Mesendoderm (in vitro differentiated cells): Measurements from ENCODE around the gene AMMECR1.

Experiments
- DNase-seq: peaks from one replicate; pipeline ENCODE4 v3.0.0; 2013
- H2AK5ac ChIP-seq: 2 replicates; pipeline ENCODE4 v1.6.1; 2013; ENCODE audit warnings: low read length, inconsistent platforms
- H2BK120ac ChIP-seq: 2 replicates; pipeline ENCODE4 v1.6.1; 2013; ENCODE audit warnings: low read depth, mild to moderate bottlenecking, low read length, moderate library complexity, mixed read lengths
- H2BK15ac ChIP-seq: replicated peaks from 2 replicates; pipeline ENCODE4 v1.6.1; 2013; ENCODE audit warnings: low read depth, mild to moderate bottlenecking, moderate library complexity
- H2BK5ac ChIP-seq: 2 replicates; pipeline ENCODE4 v1.6.1; 2013; ENCODE audit warnings: low read length, inconsistent platforms
- H3K18ac ChIP-seq: 2 replicates; pipeline ENCODE4 v1.6.1; 2013; ENCODE audit warnings: mild to moderate bottlenecking, low read length, mixed read lengths
- H3K23ac ChIP-seq: one replicate; pipeline ENCODE4 v1.6.1; 2013; ENCODE audit warnings: low read length
- H3K27ac ChIP-seq: 2 replicates; pipeline ENCODE4 v1.5.1; 2013; ENCODE audit warnings: low read depth, mild to moderate bottlenecking, inconsistent platforms, low read length, moderate library complexity
- H3K27me3 ChIP-seq: 2 replicates; pipeline ENCODE4 v1.6.1; 2013; ENCODE audit warnings: low read length, control low read depth, mild to moderate bottlenecking, inconsistent platforms; ENCODE audit not compliant: insufficient read depth, poor library complexity
- H3K36me3 ChIP-seq: 2 replicates; pipeline ENCODE4 v1.6.1; 2013; ENCODE audit warnings: low read length, inconsistent platforms; ENCODE audit not compliant: control insufficient read depth, insufficient read depth
- H3K4ac ChIP-seq: one replicate; pipeline ENCODE4 v1.6.1; 2013; ENCODE audit warnings: low read depth, mild to moderate bottlenecking, low read length, moderate library complexity
- H3K4me1 ChIP-seq: 2 replicates; pipeline ENCODE4 v1.6.1; 2013; ENCODE audit warnings: low read depth, low read length, inconsistent platforms; ENCODE audit not compliant: control insufficient read depth
- H3K4me2 ChIP-seq: 2 replicates; pipeline ENCODE4 v1.6.1; 2013; ENCODE audit warnings: low read length
- H3K4me3 ChIP-seq: 2 replicates; pipeline ENCODE4 v1.5.1; 2013; ENCODE audit warnings: mild to moderate bottlenecking, low read length
- H3K56ac ChIP-seq: one replicate; pipeline ENCODE4 v1.6.1; 2013; ENCODE audit warnings: low read length
- H3K79me1 ChIP-seq: 2 replicates; pipeline ENCODE4 v1.6.1; 2013; ENCODE audit warnings: low read length, inconsistent platforms
- H3K79me2 ChIP-seq: 2 replicates; pipeline ENCODE4 v1.6.1; 2013; ENCODE audit warnings: mild to moderate bottlenecking, low read length; ENCODE audit not compliant: control insufficient read depth, insufficient read depth
- H3K9ac ChIP-seq: 2 replicates; pipeline ENCODE4 v1.6.1; 2013; ENCODE audit warnings: low read length, inconsistent platforms
- H4K5ac ChIP-seq: one replicate; pipeline ENCODE4 v1.6.1; 2013; ENCODE audit warnings: low read length
- H4K8ac ChIP-seq: one replicate; pipeline ENCODE4 v1.6.1; 2013; ENCODE audit warnings: low read depth, mild to moderate bottlenecking, control low read depth, low read length, moderate library complexity
- WGBS: extraction: QIAGEN DNeasy Blood & Tissue Kit; methylation state at CpG from one replicate; pipeline ENCODE4 v1.1.7; 2013; ENCODE audit warnings: low lambda C conversion rate, missing lambda C conversion rate; ENCODE audit not compliant: insufficient coverage; ENCODE audit errors: extremely low coverage; 5-methylcytosine and 5-hydroxymethylcytosine counted together

AMMECR1 gene

DNA sequence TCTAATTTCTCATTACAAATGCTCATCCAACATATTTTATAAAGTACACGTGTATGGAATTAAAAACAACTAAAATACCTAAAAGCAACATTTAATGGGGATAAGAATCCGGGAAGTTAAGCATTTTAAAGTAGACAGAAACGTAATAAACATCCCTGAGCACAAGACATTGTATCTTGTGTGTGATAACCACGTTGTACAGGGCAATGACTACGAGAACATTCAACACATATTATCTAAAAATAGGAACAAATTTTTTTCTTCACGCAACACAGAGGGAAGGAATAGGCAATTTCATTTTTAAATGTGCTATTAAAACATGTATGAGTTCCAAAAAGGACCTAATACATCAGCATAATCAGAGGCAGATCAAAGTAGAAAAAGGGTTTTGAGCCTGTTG lies 49.5 kb downstream of the AMMECR1 start:
- Histone ChIP-seq H2BK120ac (no peak overlapping the region), H3K27me3 (no peaks in the 10 kb centered on the region), H3K79me1 (no peaks in the 10 kb centered on the region), H3K4me2 (no peak overlapping the region), H3K23ac (no peak overlapping the region), H3K18ac (no peak overlapping the region), H3K36me3 (no peaks in the 10 kb centered on the region), H4K8ac (no peak overlapping the region), H3K79me2 (no peaks in the 10 kb centered on the region), H3K4ac (no peak overlapping the region), H3K4me3 (no peak overlapping the region), H2BK15ac (no peak overlapping the region), H2AK5ac (no peak overlapping the region), H4K5ac (no peak overlapping the region), H2BK5ac (no peak overlapping the region), H3K56ac (no peak overlapping the region), H3K9ac (no peak overlapping the region), H3K4me1 (no peaks in the 10 kb centered on the region), H3K27ac (no peak overlapping the region)
- no peak for DNase-seq
- no CpG with 5 or more reads among the region's 6 CpGs for WGBS

DNA sequence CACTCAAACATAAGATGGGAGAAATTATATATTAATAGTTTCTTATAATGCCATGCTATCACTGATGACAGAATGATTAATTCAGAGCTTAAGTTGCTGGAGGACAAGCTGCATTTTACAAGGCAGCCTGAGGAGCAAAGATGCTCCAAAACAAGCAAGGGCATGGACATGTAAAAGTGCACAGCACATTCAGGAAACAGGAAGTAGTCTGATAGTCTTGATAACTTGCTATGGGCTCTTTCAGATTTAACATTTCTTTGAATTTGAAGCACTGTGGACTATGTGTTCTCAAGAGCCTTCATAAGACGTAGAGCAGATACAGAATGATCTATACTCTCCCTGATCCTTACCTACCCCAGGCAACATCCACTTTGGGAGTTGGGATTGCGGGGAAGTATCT lies 50.0 kb downstream of the AMMECR1 start:
- no peak for DNase-seq
- Histone ChIP-seq H3K27ac (no peak overlapping the region), H3K79me2 (no peaks in the 10 kb centered on the region), H3K27me3 (no peaks in the 10 kb centered on the region), H3K23ac (no peak overlapping the region), H4K5ac (no peak overlapping the region), H3K9ac (no peak overlapping the region), H3K4me3 (no peak overlapping the region), H2BK120ac (no peak overlapping the region), H3K4ac (no peak overlapping the region), H2BK15ac (no peak overlapping the region), H3K18ac (no peak overlapping the region), H3K36me3 (no peaks in the 10 kb centered on the region), H3K4me2 (no peak overlapping the region), H3K4me1 (no peaks in the 10 kb centered on the region), H3K56ac (no peak overlapping the region), H3K79me1 (no peaks in the 10 kb centered on the region), H2AK5ac (no peak overlapping the region), H2BK5ac (no peak overlapping the region), H4K8ac (no peak overlapping the region)
- no CpG with 5 or more reads among the region's 2 CpGs for WGBS

DNA sequence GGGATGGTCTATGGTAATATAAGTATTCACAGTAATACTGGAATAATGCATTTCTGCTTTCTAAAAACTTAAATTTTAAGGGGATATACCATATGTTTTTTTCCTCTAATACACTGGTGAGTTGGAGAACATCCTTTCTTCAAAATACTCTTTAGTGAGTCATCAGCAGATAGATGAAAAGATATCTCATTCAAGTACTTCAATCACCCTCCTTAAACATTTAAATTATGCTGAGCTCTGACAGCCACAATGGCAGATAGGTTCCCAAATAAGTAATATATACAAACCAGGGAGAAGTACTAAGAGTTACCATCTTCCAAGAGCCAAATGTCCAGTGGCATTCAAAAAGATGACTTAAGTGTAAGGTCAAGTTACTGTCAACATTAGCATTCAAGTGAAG lies 52.2 kb downstream of the AMMECR1 start:
- Histone ChIP-seq H2BK5ac (no peak overlapping the region), H4K8ac (no peak overlapping the region), H2AK5ac (no peak overlapping the region), H3K4me2 (no peak overlapping the region), H2BK15ac (no peak overlapping the region), H3K23ac (no peak overlapping the region), H3K9ac (no peak overlapping the region), H3K36me3 (no peaks in the 10 kb centered on the region), H4K5ac (no peak overlapping the region), H3K56ac (no peak overlapping the region), H3K27me3 (no peaks in the 10 kb centered on the region), H3K27ac (no peak overlapping the region), H3K4me1 (no peaks in the 10 kb centered on the region), H3K18ac (no peak overlapping the region), H3K79me2 (no peaks in the 10 kb centered on the region), H2BK120ac (no peak overlapping the region), H3K4me3 (no peak overlapping the region), H3K79me1 (no peaks in the 10 kb centered on the region), H3K4ac (no peak overlapping the region)
- no peak for DNase-seq

DNA sequence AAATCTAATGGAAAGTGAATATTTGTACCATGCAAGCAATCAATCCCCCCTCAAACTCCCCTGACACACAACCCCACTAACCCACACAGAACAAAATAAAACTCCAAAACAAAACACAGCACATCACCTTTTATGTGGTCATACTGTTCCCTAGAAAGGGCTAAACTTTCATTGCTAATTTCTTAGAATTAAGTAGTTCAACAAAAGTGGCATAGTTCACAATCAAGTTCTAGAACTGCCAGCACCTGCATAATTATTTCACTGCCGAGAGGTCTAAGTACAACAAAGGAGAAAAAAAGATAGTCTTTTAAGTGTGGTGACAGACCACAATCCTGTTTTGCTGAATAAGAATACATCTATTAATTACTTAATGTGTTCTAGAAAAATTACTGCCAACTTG lies 58.8 kb downstream of the AMMECR1 start:
- H3K56ac ChIP-seq, result no peak overlapping the region
- no peak for DNase-seq
- no peaks in the 10 kb centered on the region for H3K79me1 ChIP-seq
- H3K4me3 ChIP-seq, result no peak overlapping the region
- H3K4me1 ChIP-seq, result no peaks in the 10 kb centered on the region
- H3K4ac ChIP-seq, result no peak overlapping the region
- no peaks in the 10 kb centered on the region for H3K27me3 ChIP-seq
- H2AK5ac ChIP-seq, result no peak overlapping the region
- H2BK120ac ChIP-seq, result no peak overlapping the region
- no peaks in the 10 kb centered on the region for H3K36me3 ChIP-seq
- no peak overlapping the region for H2BK5ac ChIP-seq
- H3K23ac ChIP-seq, result no peak overlapping the region
- H4K8ac ChIP-seq, result no peak overlapping the region
- H3K79me2 ChIP-seq, result no peaks in the 10 kb centered on the region
- no peak overlapping the region for H2BK15ac ChIP-seq
- H4K5ac ChIP-seq, result no peak overlapping the region
- H3K27ac ChIP-seq, result no peak overlapping the region
- WGBS, result no CpG with 5 or more reads among the region's 1 CpG
- no peak overlapping the region for H3K4me2 ChIP-seq
- H3K18ac ChIP-seq, result no peak overlapping the region
- no peak overlapping the region for H3K9ac ChIP-seq

DNA sequence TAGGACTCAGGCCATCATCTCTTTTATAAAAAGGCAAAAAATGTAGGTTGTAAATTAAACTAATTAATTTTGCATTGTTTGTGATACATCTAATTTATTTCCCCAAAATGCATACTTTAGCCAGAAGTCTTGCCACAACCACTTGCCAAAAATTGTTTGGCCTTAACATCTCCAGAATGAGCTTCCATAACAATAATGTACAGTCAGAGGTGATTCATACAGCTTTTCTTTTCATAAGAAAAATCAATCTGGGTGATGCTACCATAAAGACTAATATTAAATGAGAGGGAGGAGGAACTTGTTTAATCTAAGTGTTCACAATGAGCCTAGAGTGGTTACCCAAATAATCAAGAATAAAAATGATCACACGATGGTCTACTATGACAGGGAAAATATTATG lies 59.3 kb downstream of the AMMECR1 start:
- no peak overlapping the region for H4K5ac ChIP-seq
- no peak overlapping the region for H4K8ac ChIP-seq
- H3K79me2 ChIP-seq, result no peaks in the 10 kb centered on the region
- no peak overlapping the region for H3K27ac ChIP-seq
- no peak overlapping the region for H2BK120ac ChIP-seq
- no CpG with 5 or more reads among the region's 1 CpG for WGBS
- no peak overlapping the region for H3K4me3 ChIP-seq
- no peak for DNase-seq
- no peak overlapping the region for H3K9ac ChIP-seq
- H3K27me3 ChIP-seq, result no peaks in the 10 kb centered on the region
- no peak overlapping the region for H2AK5ac ChIP-seq
- no peak overlapping the region for H3K18ac ChIP-seq
- H2BK15ac ChIP-seq, result no peak overlapping the region
- H3K36me3 ChIP-seq, result no peaks in the 10 kb centered on the region
- no peak overlapping the region for H2BK5ac ChIP-seq
- no peaks in the 10 kb centered on the region for H3K79me1 ChIP-seq
- H3K23ac ChIP-seq, result no peak overlapping the region
- no peak overlapping the region for H3K56ac ChIP-seq
- no peak overlapping the region for H3K4me2 ChIP-seq
- no peak overlapping the region for H3K4ac ChIP-seq
- H3K4me1 ChIP-seq, result no peaks in the 10 kb centered on the region

DNA sequence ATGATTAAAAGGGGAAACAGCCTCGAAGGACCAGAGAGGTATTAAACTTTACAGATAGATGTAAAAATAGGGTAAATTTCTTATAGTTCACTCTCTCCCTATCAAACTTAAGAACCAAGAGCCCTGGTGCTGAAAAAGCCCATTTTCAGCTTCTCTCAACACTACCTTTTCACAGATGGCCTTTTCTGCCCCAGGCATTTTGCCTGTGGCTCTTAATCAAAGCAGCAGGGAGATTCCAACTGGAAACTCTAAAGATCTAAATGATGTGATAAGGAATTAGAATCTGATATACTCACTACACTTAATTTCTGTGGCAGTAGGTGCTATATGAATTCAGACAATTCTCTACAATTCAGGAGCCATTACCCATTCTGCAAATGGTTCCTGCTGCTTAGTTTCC lies 60.0 kb downstream of the AMMECR1 start:
- no peaks in the 10 kb centered on the region for H3K79me1 ChIP-seq
- no peak overlapping the region for H3K9ac ChIP-seq
- no CpG with 5 or more reads among the region's 1 CpG for WGBS
- no peak overlapping the region for H4K5ac ChIP-seq
- no peaks in the 10 kb centered on the region for H3K27me3 ChIP-seq
- no peak overlapping the region for H2BK5ac ChIP-seq
- no peak overlapping the region for H3K56ac ChIP-seq
- no peaks in the 10 kb centered on the region for H3K4me1 ChIP-seq
- peak; percentile 56 for DNase-seq
- H3K36me3 ChIP-seq, result no peaks in the 10 kb centered on the region
- H3K4me2 ChIP-seq, result no peak overlapping the region
- no peak overlapping the region for H2BK120ac ChIP-seq
- H3K79me2 ChIP-seq, result no peaks in the 10 kb centered on the region
- H3K23ac ChIP-seq, result no peak overlapping the region
- H2BK15ac ChIP-seq, result no peak overlapping the region
- H3K27ac ChIP-seq, result no peak overlapping the region
- H3K4me3 ChIP-seq, result no peak overlapping the region
- H4K8ac ChIP-seq, result no peak overlapping the region
- no peak overlapping the region for H3K18ac ChIP-seq
- no peak overlapping the region for H3K4ac ChIP-seq
- no peak overlapping the region for H2AK5ac ChIP-seq
